Measurements from ENCODE around the gene EIF3M.

The EIF3M gene

GRCh38 chr11:32555091-32555490, 28.5 kb upstream of the EIF3M start:
- TF ChIP-seq EZH2phosphoT487 (IDR thresholded peaks at IDR 0.05; ENCODE audit: low read depth) (no peak), CTCF (IDR thresholded peaks at IDR 0.05; ENCODE audit: low read depth, low read length) (no peak)
- no peak overlapping the region for H3K9ac ChIP-seq (ENCODE audit: low read length)
- H3K4me3 ChIP-seq (ENCODE audit: low read length) = no peak overlapping the region
- H3K4me2 ChIP-seq (ENCODE audit: low read length) = no peak overlapping the region
- H2AFZ ChIP-seq (ENCODE audit: low read depth, low read length) = no peak overlapping the region
- H3K79me2 ChIP-seq (ENCODE audit: low read length) = no peaks in the 10 kb centered on the region
- no peak overlapping the region for H3K27ac ChIP-seq (ENCODE audit: low read length)
- peaks cover under 1% of the 10 kb centered on the region; the same call in 1 of the 2 replicates for H3K4me1 ChIP-seq (ENCODE audit: low read length)
- no peaks in the 10 kb centered on the region for H3K9me3 ChIP-seq (ENCODE audit: insufficient read depth, low read length)
- H4K20me1 ChIP-seq (ENCODE audit: insufficient read depth, low read length) = no peaks in the 10 kb centered on the region
- H3K36me3 ChIP-seq (replicated peaks; ENCODE audit: low read depth, low read length) = no peaks in the 10 kb centered on the region
- H3K27me3 ChIP-seq (ENCODE audit: low read depth, low read length) = no peaks in the 10 kb centered on the region

GRCh38 chr11:32555895-32556294, 27.7 kb upstream of the EIF3M start:
- Histone ChIP-seq H4K20me1 (ENCODE audit: insufficient read depth, low read length) (no peaks in the 10 kb centered on the region), H3K4me2 (ENCODE audit: low read length) (no peak overlapping the region), H3K27ac (ENCODE audit: low read length) (no peak overlapping the region), H2AFZ (ENCODE audit: low read depth, low read length) (no peak overlapping the region), H3K79me2 (ENCODE audit: low read length) (no peaks in the 10 kb centered on the region), H3K9me3 (ENCODE audit: insufficient read depth, low read length) (no peaks in the 10 kb centered on the region), H3K36me3 (replicated peaks; ENCODE audit: low read depth, low read length) (no peaks in the 10 kb centered on the region), H3K4me1 (ENCODE audit: low read length) (no peaks in the 10 kb centered on the region), H3K4me3 (ENCODE audit: low read length) (no peak overlapping the region), H3K9ac (ENCODE audit: low read length) (no peak overlapping the region), H3K27me3 (ENCODE audit: low read depth, low read length) (no peaks in the 10 kb centered on the region)
- TF ChIP-seq CTCF (IDR thresholded peaks at IDR 0.05; ENCODE audit: low read depth, low read length) = no peak
- TF ChIP-seq EZH2phosphoT487 (IDR thresholded peaks at IDR 0.05; ENCODE audit: low read depth) = no peak

GRCh38 chr11:32561835-32562234, 21.8 kb upstream of the EIF3M start:
- no peak overlapping the region for H3K27ac ChIP-seq (ENCODE audit: low read length)
- no peaks in the 10 kb centered on the region for H3K27me3 ChIP-seq (ENCODE audit: low read depth, low read length)
- no peaks in the 10 kb centered on the region for H3K79me2 ChIP-seq (ENCODE audit: low read length)
- no peak overlapping the region for H2AFZ ChIP-seq (ENCODE audit: low read depth, low read length)
- no peak overlapping the region for H3K4me2 ChIP-seq (ENCODE audit: low read length)
- H3K36me3 ChIP-seq (replicated peaks; ENCODE audit: low read depth, low read length) = no peaks in the 10 kb centered on the region
- no peaks in the 10 kb centered on the region for H3K9me3 ChIP-seq (ENCODE audit: insufficient read depth, low read length)
- TF ChIP-seq EZH2phosphoT487 (IDR thresholded peaks at IDR 0.05; ENCODE audit: low read depth) (no peak), CTCF (IDR thresholded peaks at IDR 0.05; ENCODE audit: low read depth, low read length) (peak; percentile 20)
- no peaks in the 10 kb centered on the region for H4K20me1 ChIP-seq (ENCODE audit: insufficient read depth, low read length)
- H3K4me1 ChIP-seq (ENCODE audit: low read length) = no peaks in the 10 kb centered on the region; the same call in 1 of the 2 replicates
- H3K4me3 ChIP-seq (ENCODE audit: low read length) = no peak overlapping the region
- H3K9ac ChIP-seq (ENCODE audit: low read length) = no peak overlapping the region

GRCh38 chr11:32562839-32563599, 20.6 kb upstream of the EIF3M start:
- no peak overlapping the region for H3K9ac ChIP-seq (ENCODE audit: low read length)
- TF ChIP-seq CTCF (IDR thresholded peaks at IDR 0.05; ENCODE audit: low read depth, low read length) = no peak
- TF ChIP-seq EZH2phosphoT487 (IDR thresholded peaks at IDR 0.05; ENCODE audit: low read depth) = no peak
- H3K4me3 ChIP-seq (ENCODE audit: low read length) = no peak overlapping the region
- H3K27me3 ChIP-seq (ENCODE audit: low read depth, low read length) = no peaks in the 10 kb centered on the region
- no peaks in the 10 kb centered on the region for H3K9me3 ChIP-seq (ENCODE audit: insufficient read depth, low read length)
- H3K36me3 ChIP-seq (replicated peaks; ENCODE audit: low read depth, low read length) = no peaks in the 10 kb centered on the region
- H4K20me1 ChIP-seq (ENCODE audit: insufficient read depth, low read length) = no peaks in the 10 kb centered on the region
- no peaks in the 10 kb centered on the region; the same call in 1 of the 2 replicates for H3K4me1 ChIP-seq (ENCODE audit: low read length)
- H3K27ac ChIP-seq (ENCODE audit: low read length) = no peak overlapping the region
- no peak overlapping the region for H3K4me2 ChIP-seq (ENCODE audit: low read length)
- H3K79me2 ChIP-seq (ENCODE audit: low read length) = no peaks in the 10 kb centered on the region
- no peak overlapping the region for H2AFZ ChIP-seq (ENCODE audit: low read depth, low read length)
